ENCODE measurements around the gene B4GALT2. TPM values are rescaled to one million over a fixed set of nuclear protein-coding genes. Genes with fewer than 3 reads are reported as not detected.

Gene B4GALT2
- polyA plus RNA-seq (2013, experiment 1 of 2), result 64.3 TPM
- 60.7 TPM for polyA plus RNA-seq (2013, experiment 2 of 2)

GRCh38 chr1:43978551-43979260, at the start of gene B4GALT2:
B4GALT2 (plus strand) TSS chr1:43979210; CDS start chr1:43981161, 1,951 bp downstream.
- Histone ChIP-seq H4K91ac (ENCODE audit: low read depth, low read length, poor library complexity) (no peak within 1 kb of the TSS), H3K18ac (ENCODE audit: low read length) (peak within 1 kb of the TSS; percentile 96), H3K4me1 (ENCODE audit: control insufficient read depth in 2 of 2, insufficient read depth in 1 of 2, low read depth in 1 of 2, low read length in 2 of 2) (peaks cover 19 to 27% of the 10 kb centered on the region in 2 donors), H3K79me1 (ENCODE audit: low read depth, low read length) (peaks cover 40% of the 10 kb centered on the region), H3K27me3 (ENCODE audit: control insufficient read depth in 3 of 3, insufficient read depth in 3 of 3, low read depth in 1 of 3, low read length in 3 of 3) (no peaks in the 10 kb centered on the region), H3K4me2 (ENCODE audit: insufficient read depth, low read length, poor library complexity, severe bottlenecking) (peak within 1 kb of the TSS; percentile 89), H3K9ac (ENCODE audit: low read depth, low read length, poor library complexity) (peak within 1 kb of the TSS; percentile 93), H4K8ac (ENCODE audit: low read depth, low read length) (no peak within 1 kb of the TSS), H3K4me3 (ENCODE audit: low read length in 2 of 2) (peak within 1 kb of the TSS; percentile 72 to 91), H2BK120ac (ENCODE audit: low read depth, low read length) (peak within 1 kb of the TSS; percentile 33), H2AK5ac (ENCODE audit: low read depth, low read length) (peak within 1 kb of the TSS; percentile 90), H3K4ac (ENCODE audit: low read length) (peak within 1 kb of the TSS; percentile 26), H2BK5ac (ENCODE audit: low read length) (peak within 1 kb of the TSS; percentile 83), H3K23ac (ENCODE audit: low read depth, low read length, poor library complexity) (peak within 1 kb of the TSS; percentile 87), H2BK12ac (ENCODE audit: low read length) (no peak within 1 kb of the TSS), H3K36me3 (replicated peaks in 1 of 2; ENCODE audit: control insufficient read depth in 2 of 2, insufficient read depth in 2 of 2, low read length in 2 of 2) (peaks cover 32 to 59% of the 10 kb centered on the region in 2 donors), H3K14ac (ENCODE audit: low read length) (peak within 1 kb of the TSS; percentile 97), H3K27ac (replicated peaks; ENCODE audit: low read length) (peak within 1 kb of the TSS; percentile 16), H2AFZ (ENCODE audit: low read length) (peak within 1 kb of the TSS; percentile 91), H2BK15ac (ENCODE audit: low read length) (no peak within 1 kb of the TSS), H3K9me3 (replicated peaks in 1 of 2; ENCODE audit: control insufficient read depth in 2 of 2, insufficient read depth in 1 of 2, low read depth in 1 of 2, low read length in 2 of 2) (no peaks in the 10 kb centered on the region)
- no peak for DNase-seq (ENCODE audit: low spot score)
- WGBS, 2 donors (ENCODE audit: extremely low coverage in 2 of 2, insufficient read length in 2 of 2, insufficient replicate concordance in 1 of 2), result no CpG with 5 or more reads among the region's 54 CpGs

- H3K79me1 ChIP-seq (ENCODE audit: low read depth, low read length), result no peaks in the 10 kb centered on the region
- H2AFZ ChIP-seq (ENCODE audit: low read length), result no peak overlapping the region
- H2BK120ac ChIP-seq (ENCODE audit: low read depth, low read length), result no peak overlapping the region
- no peak overlapping the region for H3K4me2 ChIP-seq (ENCODE audit: insufficient read depth, low read length, poor library complexity, severe bottlenecking)
- no peak overlapping the region for H3K9ac ChIP-seq (ENCODE audit: low read depth, low read length, poor library complexity)
- no peak overlapping the region for H2AK5ac ChIP-seq (ENCODE audit: low read depth, low read length)
- H2BK12ac ChIP-seq (ENCODE audit: low read length), result no peak overlapping the region
- H2BK15ac ChIP-seq (ENCODE audit: low read length), result no peak overlapping the region
- H3K4ac ChIP-seq (ENCODE audit: low read length), result no peak overlapping the region
- H3K36me3 ChIP-seq (replicated peaks in 1 of 2; ENCODE audit: control insufficient read depth in 2 of 2, insufficient read depth in 2 of 2, low read length in 2 of 2), result peaks cover 2 to 20% of the 10 kb centered on the region in 2 donors
- H3K9me3 ChIP-seq (replicated peaks in 1 of 2; ENCODE audit: control insufficient read depth in 2 of 2, insufficient read depth in 1 of 2, low read depth in 1 of 2, low read length in 2 of 2), result no peaks in the 10 kb centered on the region
- no peak for DNase-seq (ENCODE audit: low spot score)
- peaks cover 5 to 16% of the 10 kb centered on the region in 2 donors for H3K4me1 ChIP-seq (ENCODE audit: control insufficient read depth in 2 of 2, insufficient read depth in 1 of 2, low read depth in 1 of 2, low read length in 2 of 2)
- H3K18ac ChIP-seq (ENCODE audit: low read length), result no peak overlapping the region
- no peak overlapping the region for H3K23ac ChIP-seq (ENCODE audit: low read depth, low read length, poor library complexity)
- H4K8ac ChIP-seq (ENCODE audit: low read depth, low read length), result no peak overlapping the region
- H4K91ac ChIP-seq (ENCODE audit: low read depth, low read length, poor library complexity), result no peak overlapping the region
- no peak overlapping the region for H2BK5ac ChIP-seq (ENCODE audit: low read length)
- no peak overlapping the region for H3K27ac ChIP-seq (replicated peaks; ENCODE audit: low read length)
- H3K27me3 ChIP-seq (ENCODE audit: control insufficient read depth in 3 of 3, insufficient read depth in 3 of 3, low read depth in 1 of 3, low read length in 3 of 3), result peaks cover 2 to 11% (median 4%) of the 10 kb centered on the region in 3 experiments
- H3K14ac ChIP-seq (ENCODE audit: low read length), result no peak overlapping the region
- H3K4me3 ChIP-seq (ENCODE audit: low read length in 2 of 2), result no peak overlapping the region
- WGBS, 2 donors (ENCODE audit: extremely low coverage in 2 of 2, insufficient read length in 2 of 2, insufficient replicate concordance in 1 of 2), result no CpG with 5 or more reads among the region's 10 CpGs
Measured at GRCh38 chr1:43930168-43930948, 48.7 kb upstream of the B4GALT2 start.

GRCh38 chr1:43930949-43931275, 48.1 kb upstream of the B4GALT2 start:
- Histone ChIP-seq H3K4me1 (ENCODE audit: control insufficient read depth in 2 of 2, insufficient read depth in 1 of 2, low read depth in 1 of 2, low read length in 2 of 2) (peaks cover 8 to 21% of the 10 kb centered on the region in 2 donors), H3K4me3 (ENCODE audit: low read length in 2 of 2) (no peak overlapping the region), H3K23ac (ENCODE audit: low read depth, low read length, poor library complexity) (no peak overlapping the region), H2BK5ac (ENCODE audit: low read length) (no peak overlapping the region), H2BK15ac (ENCODE audit: low read length) (no peak overlapping the region), H3K36me3 (replicated peaks in 1 of 2; ENCODE audit: control insufficient read depth in 2 of 2, insufficient read depth in 2 of 2, low read length in 2 of 2) (peaks cover 0 to 15% of the 10 kb centered on the region in 2 donors), H4K8ac (ENCODE audit: low read depth, low read length) (no peak overlapping the region), H2AFZ (ENCODE audit: low read length) (no peak overlapping the region), H3K27me3 (ENCODE audit: control insufficient read depth in 3 of 3, insufficient read depth in 3 of 3, low read depth in 1 of 3, low read length in 3 of 3) (peaks cover 4 to 16% (median 7%) of the 10 kb centered on the region in 3 experiments), H3K79me1 (ENCODE audit: low read depth, low read length) (no peaks in the 10 kb centered on the region), H3K4me2 (ENCODE audit: insufficient read depth, low read length, poor library complexity, severe bottlenecking) (no peak overlapping the region), H3K27ac (replicated peaks; ENCODE audit: low read length) (no peak overlapping the region), H3K9ac (ENCODE audit: low read depth, low read length, poor library complexity) (no peak overlapping the region), H3K14ac (ENCODE audit: low read length) (no peak overlapping the region), H3K18ac (ENCODE audit: low read length) (no peak overlapping the region), H4K91ac (ENCODE audit: low read depth, low read length, poor library complexity) (no peak overlapping the region), H3K9me3 (replicated peaks in 1 of 2; ENCODE audit: control insufficient read depth in 2 of 2, insufficient read depth in 1 of 2, low read depth in 1 of 2, low read length in 2 of 2) (no peaks in the 10 kb centered on the region), H2AK5ac (ENCODE audit: low read depth, low read length) (no peak overlapping the region), H3K4ac (ENCODE audit: low read length) (no peak overlapping the region), H2BK120ac (ENCODE audit: low read depth, low read length) (no peak overlapping the region), H2BK12ac (ENCODE audit: low read length) (no peak overlapping the region)
- DNase-seq (ENCODE audit: low spot score), result no peak
- no CpG with 5 or more reads among the region's 4 CpGs for WGBS, 2 donors (ENCODE audit: extremely low coverage in 2 of 2, insufficient read length in 2 of 2, insufficient replicate concordance in 1 of 2)
